A673 (cell line): ENCODE measurements around the gene DHRS12. TPM values are rescaled to one million over a fixed set of nuclear protein-coding genes. Genes with fewer than 3 reads are reported as not detected.

Experiments used
- BruUV-seq: library from RNA; stranded (reverse); fragments of 400-500 nt; replicated peaks from 2 replicates; lab custom pipeline; 2021; lab: Mats Ljungman, UMichigan
- CTCF ChIA-PET: fragments of 300-600 bp; sonication (Branson Sonifier 250); formaldehyde crosslinking; loops from one replicate; lab custom pipeline; 2022; ENCODE audit warnings: antibody characterized with exemption; lab: Charles Lee
- POLR2A ChIA-PET: fragments of 300-600 bp; sonication (Branson Sonifier 250); formaldehyde crosslinking; loops from one replicate; lab custom pipeline; 2022; ENCODE audit warnings: antibody characterized with exemption; ENCODE audit not compliant: low non-redundant PET; lab: Charles Lee
- DNase-seq: peaks from one replicate; pipeline ENCODE4 v3.0.0-alpha.2; 2015; ENCODE audit warnings: low spot score
- H3K27ac ChIP-seq: fragments of 200-600 bp; sonication (generic); 2 replicates; pipeline ENCODE4 v1.5.1; 2016; ENCODE audit warnings: mixed run types, low read depth, mild to moderate bottlenecking, mixed read lengths, antibody characterized with exemption, low read length; ENCODE audit not compliant: poor library complexity, severe bottlenecking
- H3K27me3 ChIP-seq: fragments of 200-600 bp; sonication (generic); replicated peaks from 2 replicates; pipeline ENCODE4 v1.6.1; 2017; ENCODE audit warnings: mixed run types, low read depth, mild to moderate bottlenecking, mixed read lengths, antibody characterized with exemption, low read length; ENCODE audit not compliant: insufficient read depth, poor library complexity
- H3K36me3 ChIP-seq: fragments of 200-600 bp; sonication (generic); 2 replicates; pipeline ENCODE4 v1.6.1; 2016; ENCODE audit warnings: mixed run types, mild to moderate bottlenecking, mixed read lengths, antibody characterized with exemption, low read length; ENCODE audit not compliant: insufficient read depth, poor library complexity, severe bottlenecking
- H3K4me1 ChIP-seq: fragments of 200-600 bp; sonication (generic); 2 replicates; pipeline ENCODE4 v1.6.1; 2017; ENCODE audit warnings: mixed run types, mild to moderate bottlenecking, mixed read lengths, antibody characterized with exemption, low read length; ENCODE audit not compliant: insufficient read depth, poor library complexity, severe bottlenecking
- H3K4me3 ChIP-seq: fragments of 200-600 bp; sonication (generic); 2 replicates; pipeline ENCODE4 v1.5.1; 2016; ENCODE audit warnings: low read depth, mixed run types, mild to moderate bottlenecking, mixed read lengths, low read length; ENCODE audit not compliant: poor library complexity, severe bottlenecking
- H3K9me3 ChIP-seq: fragments of 200-600 bp; sonication (generic); 2 replicates; pipeline ENCODE4 v1.6.1; 2016; ENCODE audit warnings: mixed run types, low read depth, mild to moderate bottlenecking, mixed read lengths, antibody characterized with exemption, low read length; ENCODE audit not compliant: poor library complexity, severe bottlenecking
- CTCF ChIP-seq: fragments of 300-800, 200-600 bp; sonication (generic); conservative IDR thresholded peaks from 2 replicates; pipeline ENCODE4 v1.5.1; 2017; ENCODE audit warnings: low read depth, mild to moderate bottlenecking, antibody characterized with exemption, low read length, moderate library complexity, mixed read lengths
- EZH2 ChIP-seq: fragments of 200-600 bp; sonication (generic); IDR thresholded peaks from 2 replicates; pipeline ENCODE4 v1.6.1; 2017; ENCODE audit warnings: borderline replicate concordance, low read depth, mild to moderate bottlenecking, mixed read lengths, antibody characterized with exemption, low read length; ENCODE audit not compliant: poor library complexity, severe bottlenecking
- intact Hi-C: fragments of 100-400 bp; cut with micrococcal nuclease; formaldehyde crosslinking; loops from one replicate; pipeline ENCODE4 v1.10.0; 2022; ENCODE audit not compliant: unreplicated experiment
- total RNA-seq: library from RNA; stranded (reverse); gene quantifications from 2 replicates; pipeline ENCODE4 v1.2.3, GENCODE V29; 2021

DHRS12 gene
- total RNA-seq, 1 experiment from 2014 or later: 2.8 TPM

DNA sequence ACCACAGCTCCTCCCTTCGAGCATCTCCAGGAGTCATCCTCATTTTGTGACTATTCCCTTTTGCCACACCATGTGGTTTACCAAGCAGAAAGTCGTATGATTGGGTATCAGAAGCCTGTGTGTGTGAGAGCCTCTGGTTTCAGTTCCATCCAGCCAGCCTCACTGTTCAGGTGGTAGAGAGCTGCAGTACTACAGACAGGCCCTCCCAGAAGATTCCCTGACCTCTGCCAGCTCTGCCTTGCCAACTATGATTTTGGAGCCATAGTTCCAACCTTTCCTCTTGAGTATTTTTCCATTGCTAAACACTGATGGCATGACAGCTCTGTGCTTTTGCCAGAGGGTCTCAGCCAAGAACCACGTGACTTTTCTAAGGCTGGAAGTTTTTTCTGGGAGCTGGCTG, 82.5 kb downstream of the DHRS12 start:
- ChIA-PET POLR2A (no interaction called here), CTCF (interaction anchor here (1.2 kb wide), 1 partner anchor 287 kb away, joined by 4 read pairs; no protein-coding TSS in a partner anchor)
- no peak for TF ChIP-seq CTCF
- TF ChIP-seq EZH2: no peak
- no peaks in the 10 kb centered on the region for H3K27me3 ChIP-seq
- H3K36me3 ChIP-seq: no peaks in the 10 kb centered on the region
- H3K9me3 ChIP-seq: no peaks in the 10 kb centered on the region
- DNase-seq: no peak
- no peak overlapping the region for H3K4me3 ChIP-seq
- intact Hi-C loops: no loop called here
- H3K4me1 ChIP-seq: peaks cover 5% of the 10 kb centered on the region
- H3K27ac ChIP-seq: no peak overlapping the region
- BruUV-seq: no TSS peak

- POLR2A ChIA-PET: no interaction called here
- no peak for TF ChIP-seq EZH2
- TF ChIP-seq CTCF: no peak
- H3K9me3 ChIP-seq: no peaks in the 10 kb centered on the region
- CTCF ChIA-PET: no interaction called here
- BruUV-seq: no TSS peak
- no peaks in the 10 kb centered on the region for H3K36me3 ChIP-seq
- H3K27me3 ChIP-seq: no peaks in the 10 kb centered on the region
- intact Hi-C loops: no loop called here
- H3K27ac ChIP-seq: no peak overlapping the region
- H3K4me1 ChIP-seq: no peaks in the 10 kb centered on the region
- H3K4me3 ChIP-seq: no peak overlapping the region
- no peak for DNase-seq
Measured at GRCh38 chr13:51719394-51719793, 84.6 kb downstream of the DHRS12 start.

Other genes starting within 250 kb of the DHRS12 start
- 45.5 and 50.3 TPM in 2 replicates for gene WDFY2, start 219.7 kb downstream of the DHRS12 start, total RNA-seq
- 0.22 TPM in 1 of 2 replicates, not detected in the other for gene TMEM272, start 41.0 kb upstream of the DHRS12 start, total RNA-seq
- gene CCDC70, start 57.8 kb upstream of the DHRS12 start, total RNA-seq: not detected in 2 replicates
- 2.9 and 4.4 TPM in 2 replicates for gene ATP7B, start 207.3 kb upstream of the DHRS12 start, total RNA-seq
- 30.6 and 30.9 TPM in 2 replicates for gene ALG11, start 208.2 kb upstream of the DHRS12 start, total RNA-seq
- gene UTP14C, start 220.5 kb upstream of the DHRS12 start, total RNA-seq: 13.0 and 15.2 TPM in 2 replicates